GM12875 (cell line): ENCODE measurements around the gene CHI3L2.

ENCODE experiments used
- H3K4me3 ChIP-seq: one replicate; pipeline ENCODE4 v1.5.1; 2011; ENCODE audit warnings: low read depth, low read length, control low read depth
- CTCF ChIP-seq: IDR thresholded peaks from 2 replicates; pipeline ENCODE4 v1.5.1; 2011; ENCODE audit warnings: low read depth, mild to moderate bottlenecking, control low read depth, inconsistent platforms, low read length, moderate library complexity, borderline replicate concordance; ENCODE audit not compliant: insufficient read depth

CHI3L2 gene

GRCh38 chr1:111256988-111257658 is 29.6 kb downstream of the CHI3L2 start:
- no peak overlapping the region for H3K4me3 ChIP-seq
- TF ChIP-seq CTCF, result no peak

- TF ChIP-seq CTCF, result no peak
- H3K4me3 ChIP-seq, result no peak overlapping the region
Measured at GRCh38 chr1:111267801-111268508, 40.4 kb downstream of the CHI3L2 start.

GRCh38 chr1:111269825-111270406 is 42.4 kb downstream of the CHI3L2 start:
- no peak for TF ChIP-seq CTCF
- no peak overlapping the region for H3K4me3 ChIP-seq

GRCh38 chr1:111270771-111271463 is 43.4 kb downstream of the CHI3L2 start:
- no peak for TF ChIP-seq CTCF
- no peak overlapping the region for H3K4me3 ChIP-seq

GRCh38 chr1:111271464-111271801 is 43.9 kb downstream of the CHI3L2 start:
- H3K4me3 ChIP-seq, result no peak overlapping the region
- no peak for TF ChIP-seq CTCF

DNA sequence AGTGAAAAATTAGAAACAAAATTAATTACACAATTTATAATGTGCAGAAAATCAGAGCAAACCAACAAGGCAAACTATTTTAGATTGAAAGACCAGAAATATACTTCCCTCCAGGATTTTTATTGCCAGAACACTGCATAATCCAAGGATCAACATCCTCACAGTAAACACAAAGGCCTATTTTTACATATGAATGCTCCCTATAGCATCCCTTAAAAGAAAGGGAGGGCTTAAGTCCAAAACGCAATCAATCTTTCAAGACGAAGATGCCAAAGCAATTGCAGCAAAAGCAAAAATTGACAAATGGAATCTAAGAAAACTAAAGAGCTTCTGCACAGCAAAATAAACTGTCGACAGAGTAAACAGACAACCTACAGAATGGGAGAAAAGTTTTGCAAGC is 44.6 kb downstream of the CHI3L2 start:
- TF ChIP-seq CTCF, result no peak
- H3K4me3 ChIP-seq, result no peak overlapping the region
